ENCODE measurements around the gene WAS. TPM values are rescaled to one million over a fixed set of nuclear protein-coding genes. Genes with fewer than 3 reads are reported as not detected.

The WAS gene
- total RNA-seq, 8 experiments from 2014 or later: 0.21 to 1.8 (median 1.1) TPM

DNA sequence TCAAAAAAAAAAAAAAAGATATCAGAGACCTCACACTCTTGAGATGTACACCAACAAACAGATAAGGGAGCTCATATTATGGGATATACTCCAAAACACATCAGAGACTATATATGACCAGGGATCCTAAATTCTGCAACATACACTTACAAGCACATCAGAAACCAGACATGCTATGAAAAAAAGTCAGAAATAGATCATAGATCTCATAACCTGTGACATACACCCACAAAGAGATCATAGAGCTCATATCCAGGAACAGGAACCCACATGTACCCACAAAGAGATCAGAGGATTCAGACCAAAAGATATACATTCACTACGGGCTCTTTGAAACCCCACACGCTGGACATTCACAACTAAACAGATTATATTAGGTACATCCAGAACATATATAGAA is 43.0 kb downstream of the WAS start:
- H3K4me3 ChIP-seq: no peak overlapping the region
- WGBS, 10 experiments: 80 to 100% methylated on average over 1 of the region's 2 CpGs; no CpG with 5 or more reads in 8 of the 10 experiments
- no peak for ATAC-seq (replicated peaks in 6 of 8)
- no peak overlapping the region for H3K27ac ChIP-seq
- in situ Hi-C loops (cut with MboI; ENCODE audit: low pct_unique_long_range_greater_than_20kb in 2 of 9, low sequenced_read_pairs in 9 of 9, unreplicated experiment in 9 of 9): no loop called here
- no peaks in the 10 kb centered on the region for H3K4me1 ChIP-seq (replicated peaks in 1 of 2)

DNA sequence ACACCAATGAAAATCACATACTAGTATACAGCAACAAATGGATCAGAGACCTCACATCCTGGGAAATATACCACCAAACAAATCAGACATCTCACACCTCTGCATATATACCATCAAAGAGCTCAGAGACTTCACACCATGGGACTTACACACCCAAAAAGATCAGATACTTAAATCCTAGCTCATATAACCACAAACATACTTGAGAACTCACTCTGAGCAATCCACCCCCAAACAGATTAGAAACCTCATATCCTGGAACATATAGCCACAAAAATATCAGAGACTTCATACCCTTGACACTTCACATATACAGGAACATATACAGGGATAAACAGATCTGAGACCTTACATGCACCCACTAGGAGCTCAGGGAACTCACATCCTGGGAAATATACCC is 45.1 kb downstream of the WAS start:
- no peak for ATAC-seq (replicated peaks in 6 of 8)
- H3K4me1 ChIP-seq (replicated peaks in 1 of 2): no peaks in the 10 kb centered on the region
- H3K4me3 ChIP-seq: no peak overlapping the region
- no peak overlapping the region for H3K27ac ChIP-seq
- in situ Hi-C loops (cut with MboI; ENCODE audit: low pct_unique_long_range_greater_than_20kb in 2 of 9, low sequenced_read_pairs in 9 of 9, unreplicated experiment in 9 of 9): no loop called here

DNA sequence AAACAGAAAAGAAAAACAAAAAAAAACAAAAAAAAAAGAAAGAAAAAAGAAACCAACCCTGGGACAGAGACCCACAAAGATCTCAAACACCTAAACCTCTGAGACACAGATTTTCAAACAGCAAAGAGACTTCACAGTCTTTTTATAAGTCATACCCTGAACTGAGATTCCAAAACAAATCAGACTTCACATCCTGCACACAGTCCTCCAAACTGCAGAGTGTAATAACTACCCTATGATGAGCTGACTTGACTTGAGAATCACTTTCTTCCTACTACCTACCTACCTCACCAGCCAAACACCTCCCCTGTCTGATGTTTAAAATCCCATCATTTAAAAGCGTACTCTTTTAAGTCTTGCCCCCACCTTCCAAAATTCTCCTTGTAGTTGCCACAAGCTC is 52.7 kb downstream of the WAS start:
- Histone ChIP-seq H3K4me3 (peak overlapping the region; percentile 32 to 97 (median 77)), H3K4me1 (replicated peaks in 1 of 2) (peaks cover 7 to 10% of the 10 kb centered on the region in 2 donors), H3K27ac (peak overlapping the region in 1 of 2 donors; percentile 84)
- no peak for ATAC-seq (replicated peaks in 6 of 8)
- in situ Hi-C loops (cut with MboI; ENCODE audit: low pct_unique_long_range_greater_than_20kb in 2 of 9, low sequenced_read_pairs in 9 of 9, unreplicated experiment in 9 of 9): no loop called here
- WGBS, 10 experiments: 80% methylated on average over 1 of the region's 1 CpG; no CpG with 5 or more reads in 9 of the 10 experiments

DNA sequence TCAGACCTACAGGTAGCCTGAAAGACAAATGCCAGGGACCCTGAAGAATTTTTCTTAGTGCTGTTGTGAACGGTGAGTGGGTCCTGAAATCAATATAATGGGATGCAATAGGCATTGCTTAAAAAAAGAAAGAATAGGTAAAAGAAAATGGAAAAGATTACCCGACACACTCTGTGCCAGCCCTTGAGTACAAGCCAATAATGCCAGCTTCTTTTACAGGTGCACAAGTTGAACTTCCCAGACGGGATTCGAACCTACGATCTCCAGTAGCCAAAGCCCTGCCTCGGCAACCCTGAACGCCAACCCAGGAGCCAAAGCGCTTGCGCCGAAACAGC is 53.2 kb downstream of the WAS start:
- in situ Hi-C loops (cut with MboI; ENCODE audit: low pct_unique_long_range_greater_than_20kb in 2 of 9, low sequenced_read_pairs in 9 of 9, unreplicated experiment in 9 of 9): no loop called here
- 0 to 18% methylated on average over 1 to 3 of the region's 10 CpGs; no CpG with 5 or more reads in 8 of the 10 experiments for WGBS, 10 experiments
- ATAC-seq (replicated peaks in 6 of 8): no peak
- Histone ChIP-seq H3K4me3 (peak overlapping the region; percentile 32 to 97 (median 77)), H3K27ac (peak overlapping the region; percentile 72 to 84), H3K4me1 (replicated peaks in 1 of 2) (peaks cover 7 to 10% of the 10 kb centered on the region in 2 donors)

GRCh38 chrX:48737213-48737938 is 53.8 kb downstream of the WAS start:
- in situ Hi-C loops (cut with MboI; ENCODE audit: low pct_unique_long_range_greater_than_20kb in 2 of 9, low sequenced_read_pairs in 9 of 9, unreplicated experiment in 9 of 9): no loop called here
- H3K4me1 ChIP-seq (replicated peaks in 1 of 2): peaks cover 7 to 10% of the 10 kb centered on the region in 2 donors
- peak; percentile 97 to 98 (median 98) for ATAC-seq (replicated peaks in 6 of 8)
- 7 to 41% (median 40%) methylated on average over 2 to 4 of the region's 48 CpGs; no CpG with 5 or more reads in 7 of the 10 experiments for WGBS, 10 experiments
- H3K4me3 ChIP-seq: peak overlapping the region; percentile 66 to 97 (median 77)
- peak overlapping the region; percentile 98 to 99 for H3K27ac ChIP-seq

DNA sequence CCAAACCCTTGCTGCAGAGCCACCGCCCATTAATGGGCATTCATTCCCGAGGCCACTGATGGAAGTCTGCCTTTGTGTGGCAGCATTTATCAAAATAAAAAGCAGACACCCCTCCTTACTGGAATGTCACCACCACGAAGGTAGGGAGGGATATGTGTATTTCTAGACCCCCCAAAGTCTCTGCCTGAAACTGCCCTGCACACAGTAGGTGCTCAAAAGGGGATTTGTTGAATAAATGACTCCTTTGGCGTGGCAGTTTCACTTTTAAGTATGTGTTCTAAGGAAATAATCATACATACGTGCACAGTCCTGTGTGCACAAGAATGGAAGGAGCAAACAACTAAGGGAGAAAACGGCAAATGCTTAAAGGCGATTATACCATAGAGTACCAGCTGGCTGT is 54.3 kb downstream of the WAS start:
- in situ Hi-C loops (cut with MboI; ENCODE audit: low pct_unique_long_range_greater_than_20kb in 2 of 9, low sequenced_read_pairs in 9 of 9, unreplicated experiment in 9 of 9): no loop called here
- Histone ChIP-seq H3K4me3 (peak overlapping the region; percentile 66 to 97 (median 77)), H3K4me1 (replicated peaks in 1 of 2) (peaks cover 7 to 10% of the 10 kb centered on the region in 2 donors), H3K27ac (peak overlapping the region; percentile 98 to 99)
- no peak for ATAC-seq (replicated peaks in 6 of 8)
- 0 to 100% (median 72%) methylated on average over 1 to 3 of the region's 7 CpGs; no CpG with 5 or more reads in 6 of the 10 experiments for WGBS, 10 experiments

Other genes with a start within 250 kb of the WAS start
- 100 to 1,000 TPM in 2 of 8 experiments, 10 to 100 TPM in 1, 1 to 10 TPM in 4, under 1 TPM in 1; 0.27 to 169 (median 2.6) TPM for gene SLC38A5, start 213.5 kb upstream of the WAS start, total RNA-seq
- 10 to 100 TPM; 29.8 to 52.9 (median 43.2) TPM for gene FTSJ1, start 207.6 kb upstream of the WAS start, total RNA-seq
- gene PORCN, start 174.8 kb upstream of the WAS start, total RNA-seq: 10 to 100 TPM in 6 of 8 experiments, 1 to 10 TPM in 2; 7.7 to 19.5 (median 14.2) TPM
- gene EBP, start 162.0 kb upstream of the WAS start, total RNA-seq: 100 to 1,000 TPM in 1 of 8 experiments, 10 to 100 TPM in 7; 28.3 to 121 (median 66.3) TPM
- gene TBC1D25, start 144.1 kb upstream of the WAS start, total RNA-seq: 10 to 100 TPM in 2 of 8 experiments, 1 to 10 TPM in 6; 4.7 to 11.1 (median 8.3) TPM
- gene RBM3, start 109.3 kb upstream of the WAS start, total RNA-seq: 100 to 1,000 TPM; 116 to 304 (median 185) TPM
- 10 to 100 TPM; 42.3 to 65.7 (median 51.1) TPM for gene WDR13, start 86.3 kb upstream of the WAS start, total RNA-seq
- gene SUV39H1, start 12.9 kb downstream of the WAS start, total RNA-seq: 1 to 10 TPM; 1.8 to 9.8 (median 3.0) TPM
- gene GLOD5, start 77.9 kb downstream of the WAS start, total RNA-seq: not detected
- not detected for gene GATA1, start 102.8 kb downstream of the WAS start, total RNA-seq
- 100 to 1,000 TPM in 1 of 8 experiments, 10 to 100 TPM in 7; 29.7 to 104 (median 62.2) TPM for gene HDAC6, start 118.3 kb downstream of the WAS start, total RNA-seq
- gene ERAS, start 142.7 kb downstream of the WAS start, total RNA-seq: under 1 TPM in 7 of 8 experiments, not detected in 1; 0.27 to 0.90 (median 0.46) TPM
- gene PCSK1N, start 151.8 kb downstream of the WAS start, total RNA-seq: 100 to 1,000 TPM in 1 of 8 experiments, 10 to 100 TPM in 6, 1 to 10 TPM in 1; 4.0 to 103 (median 33.2) TPM
- 100 to 1,000 TPM in 1 of 8 experiments, 10 to 100 TPM in 7; 40.6 to 102 (median 72.9) TPM for gene TIMM17B, start 214.0 kb downstream of the WAS start, total RNA-seq
- gene PQBP1, start 214.1 kb downstream of the WAS start, total RNA-seq: 100 to 1,000 TPM in 3 of 8 experiments, 10 to 100 TPM in 5; 73.0 to 123 (median 99.1) TPM
- gene SLC35A2, start 227.8 kb downstream of the WAS start, total RNA-seq: 10 to 100 TPM; 15.1 to 38.3 (median 23.8) TPM
- 10 to 100 TPM in 4 of 8 experiments, 1 to 10 TPM in 4; 6.9 to 20.3 (median 9.5) TPM for gene PIM2, start 235.2 kb downstream of the WAS start, total RNA-seq

Measured in motor neuron (in vitro differentiated cells).